NK-92 (cell line): ENCODE measurements around the gene PILRA.
"Not testable (repeated sequence)": the region's sequence is repeated elsewhere in the genome, so short reads cannot be mapped to it uniquely, and the experiment has no call there.

ENCODE experiments used
- DNase-seq: peaks from one replicate; lab custom pipeline; 2025; ENCODE audit not compliant: unreplicated experiment; lab: John Stamatoyannopoulos, UW

Gene PILRA

GRCh38 chr7:100357131-100357561 lies 16.1 kb upstream of the PILRA start:
- no peak for DNase-seq

GRCh38 chr7:100358027-100358856 lies 15.0 kb upstream of the PILRA start, which contains the start of gene PILRB:
Gene PILRB, plus strand, starts transcription at chr7:100358117. Its CDS starts 186 bp downstream, at chr7:100358303.
- no peak for DNase-seq

- no peak for DNase-seq
Measured at GRCh38 chr7:100358857-100359212, 14.5 kb upstream of the PILRA start.

GRCh38 chr7:100360135-100360854 lies 13.0 kb upstream of the PILRA start:
- DNase-seq, result no peak

- no peak for DNase-seq
Measured at GRCh38 chr7:100363098-100363497, 10.2 kb upstream of the PILRA start.

GRCh38 chr7:100363797-100364196 lies 9.5 kb upstream of the PILRA start:
- not testable (repeated sequence) for DNase-seq

GRCh38 chr7:100364480-100364879 lies 8.8 kb upstream of the PILRA start:
- no peak for DNase-seq

GRCh38 chr7:100365998-100366367 lies 7.3 kb upstream of the PILRA start:
- not testable (repeated sequence) for DNase-seq

GRCh38 chr7:100366411-100367250 lies 6.7 kb upstream of the PILRA start:
- no peak for DNase-seq

- DNase-seq, result no peak
Measured at GRCh38 chr7:100367251-100367620, 6.1 kb upstream of the PILRA start.

- DNase-seq, result no peak
Measured at GRCh38 chr7:100367676-100368613, 5.3 kb upstream of the PILRA start.

GRCh38 chr7:100369105-100369504 lies 4.2 kb upstream of the PILRA start:
- no peak for DNase-seq

GRCh38 chr7:100370303-100370702 lies 3.0 kb upstream of the PILRA start:
- DNase-seq, result no peak

- DNase-seq, result no peak
Measured at GRCh38 chr7:100370746-100371145, 2.5 kb upstream of the PILRA start.

- DNase-seq, result no peak
Measured at GRCh38 chr7:100371561-100372171, 1.6 kb upstream of the PILRA start.

GRCh38 chr7:100372256-100372655 lies 1.0 kb upstream of the PILRA start:
- no peak for DNase-seq

GRCh38 chr7:100372694-100373093 lies 593 bp upstream of the PILRA start:
- DNase-seq, result no peak

- DNase-seq, result not testable (repeated sequence)
Measured at GRCh38 chr7:100373870-100374598, 747 bp downstream of the PILRA start.

GRCh38 chr7:100374601-100375000 lies 1.3 kb downstream of the PILRA start:
- DNase-seq, result no peak
